ENCODE results near the gene ESR1.
"Not testable (repeated sequence)": the region's sequence is repeated elsewhere in the genome, so short reads cannot be mapped to it uniquely, and the experiment has no call there.

ESR1 gene

GRCh38 chr6:151998784-151999183, 191.3 kb downstream of the ESR1 start:
- DNase-seq, result no peak

- DNase-seq, result no peak
These were observed 191.7 kb downstream of the ESR1 start for GRCh38 chr6:151999194-151999593.

GRCh38 chr6:152001408-152001807, 193.9 kb downstream of the ESR1 start:
- no peak for DNase-seq

- DNase-seq, result no peak
These were observed 194.8 kb downstream of the ESR1 start for GRCh38 chr6:152002306-152002705.

- no peak for DNase-seq
These were observed 196.6 kb downstream of the ESR1 start for GRCh38 chr6:152004036-152004566.

GRCh38 chr6:152004896-152005295, 197.4 kb downstream of the ESR1 start:
- no peak for DNase-seq

- no peak for DNase-seq
These were observed 201.3 kb downstream of the ESR1 start for GRCh38 chr6:152008779-152009178.

GRCh38 chr6:152012227-152012626, 204.7 kb downstream of the ESR1 start:
- DNase-seq, result no peak

GRCh38 chr6:152018876-152019275, 211.4 kb downstream of the ESR1 start:
- DNase-seq, result no peak

GRCh38 chr6:152022303-152022702, 214.8 kb downstream of the ESR1 start:
- DNase-seq, result no peak

- no peak for DNase-seq
These were observed 216.1 kb downstream of the ESR1 start for GRCh38 chr6:152023613-152024012.

- no peak for DNase-seq
These were observed 218.8 kb downstream of the ESR1 start for GRCh38 chr6:152026291-152026690.

- not testable (repeated sequence) for DNase-seq
These were observed 219.3 kb downstream of the ESR1 start for GRCh38 chr6:152026744-152027143.

- DNase-seq, result not testable (repeated sequence)
These were observed 226.3 kb downstream of the ESR1 start for GRCh38 chr6:152033765-152034164.

GRCh38 chr6:152034631-152035030, 227.1 kb downstream of the ESR1 start:
- no peak for DNase-seq

GRCh38 chr6:152046118-152046517, 238.6 kb downstream of the ESR1 start:
- DNase-seq, result no peak

- DNase-seq, result no peak
These were observed 241.4 kb downstream of the ESR1 start for GRCh38 chr6:152048921-152049320.

- DNase-seq, result no peak
These were observed 242.0 kb downstream of the ESR1 start for GRCh38 chr6:152049502-152049901.

GRCh38 chr6:152050451-152051195, 243.1 kb downstream of the ESR1 start:
- no peak for DNase-seq

- no peak for DNase-seq
These were observed 244.6 kb downstream of the ESR1 start for GRCh38 chr6:152052061-152052460.

- no peak for DNase-seq
These were observed 245.8 kb downstream of the ESR1 start for GRCh38 chr6:152053332-152053731.

- no peak for DNase-seq
These were observed 247.0 kb downstream of the ESR1 start for GRCh38 chr6:152054441-152054840.

- DNase-seq, result no peak
These were observed 248.0 kb downstream of the ESR1 start for GRCh38 chr6:152055517-152055916.

- no peak for DNase-seq
These were observed 250.5 kb downstream of the ESR1 start for GRCh38 chr6:152057832-152058498.

All from left hindlimb (tissue), 1 donor.